ENCODE data around the gene PLIN5. TPM values are rescaled to one million over a fixed set of nuclear protein-coding genes. Genes with fewer than 3 reads are reported as not detected.

The PLIN5 gene
- total and polyA plus RNA-seq, 2 of the 8 experiments (the other 6 are each of a cell fraction or from before 2014, with no cell fraction given): 2.0 to 2.5 TPM

- peaks cover 10% of the 10 kb centered on the region; the same call in 1 of the 2 replicates for H3K23me2 ChIP-seq (ENCODE audit: low read depth, low read length)
- H3K36me3 ChIP-seq (ENCODE audit: control insufficient read depth in 2 of 4, insufficient read depth in 4 of 4, low read length in 3 of 4): peaks cover 9 to 48% (median 33%) of the 10 kb centered on the region in 4 experiments; a peak in 6 of 8 replicates
- 94% methylated on average over 15 of the region's 18 CpGs; no CpG with 5 or more reads in 1 of the 2 experiments for WGBS, 2 experiments (ENCODE audit: extremely low coverage in 1 of 2, insufficient coverage in 1 of 2, insufficient read length in 1 of 2, insufficient replicate concordance in 2 of 2, low coverage in 1 of 2, low lambda C conversion rate in 2 of 2, missing lambda C conversion rate in 1 of 2)
- H2AK5ac ChIP-seq (ENCODE audit: low read depth, low read length): no peak overlapping the region
- no peak for FAIRE-seq
- H3K9me3 ChIP-seq (ENCODE audit: insufficient read depth in 2 of 2, low read depth in 1 of 2, low read length in 1 of 2): no peaks in the 10 kb centered on the region
- H2BK12ac ChIP-seq (ENCODE audit: low read depth, low read length): no peak overlapping the region
- no peak overlapping the region for H2AFZ ChIP-seq (ENCODE audit: low read length)
- H2BK15ac ChIP-seq (ENCODE audit: low read length): no peak overlapping the region
- ChIA-PET CTCF (ENCODE audit: partially characterized antibody) (interaction anchor here (1.3 kb wide), 1 partner anchor 27 kb away, joined by 3 read pairs; no protein-coding TSS in a partner anchor), POLR2A (ENCODE audit: partially characterized antibody) (no interaction called here)
- no peak overlapping the region for H4K91ac ChIP-seq (replicated peaks; ENCODE audit: insufficient read length, low read length)
- no peak overlapping the region for H3K18ac ChIP-seq (ENCODE audit: extremely low read depth, low read length)
- no peak overlapping the region for H2BK5ac ChIP-seq (ENCODE audit: low read depth, low read length)
- H3K56ac ChIP-seq (replicated peaks; ENCODE audit: insufficient read length, low read depth, low read length): no peak overlapping the region
- no peaks in the 10 kb centered on the region for H3K79me2 ChIP-seq (ENCODE audit: control insufficient read depth in 1 of 2, insufficient read depth in 2 of 2, low read length in 2 of 2)
- H3K14ac ChIP-seq (ENCODE audit: insufficient read length): no peak overlapping the region
- no peaks in the 10 kb centered on the region for H3K27me3 ChIP-seq (replicated peaks in 1 of 4; ENCODE audit: control insufficient read depth in 3 of 4, extremely low read depth in 1 of 4, insufficient read depth in 3 of 4, low read length in 3 of 4)
- H4K5ac ChIP-seq (ENCODE audit: insufficient read length, low read depth, low read length): no peak overlapping the region
- H3K4ac ChIP-seq (replicated peaks; ENCODE audit: insufficient read length, low read depth, low read length): no peak overlapping the region
- H3K79me1 ChIP-seq (ENCODE audit: low read depth, low read length): 0 out of 2 replicates have a peak, but pooled peaks cover 2% of the 10 kb centered on the region
- H3K4me1 ChIP-seq (replicated peaks in 1 of 4; ENCODE audit: control insufficient read depth in 3 of 4, insufficient read depth in 4 of 4, low read length in 3 of 4): peaks cover 0 to 6% (median 2%) of the 10 kb centered on the region in 4 experiments; a peak in 4 of 7 replicates
- no peak overlapping the region for H2BK120ac ChIP-seq (replicated peaks; ENCODE audit: low read depth, low read length)
- H3K9ac ChIP-seq (replicated peaks in 1 of 4; ENCODE audit: extremely low read depth in 1 of 4, low read depth in 3 of 4, low read length in 3 of 4): no peak overlapping the region
- no peak overlapping the region for H3K23ac ChIP-seq (ENCODE audit: insufficient read length)
- no peak for DNase-seq (ENCODE audit: low read depth in 1 of 2, low spot score in 2 of 2)
- peaks cover 10 to 26% of the 10 kb centered on the region in 2 experiments for H4K20me1 ChIP-seq (replicated peaks in 1 of 2; ENCODE audit: control insufficient read depth in 1 of 2, insufficient read depth in 2 of 2, low read length in 2 of 2)
- H2BK20ac ChIP-seq (ENCODE audit: low read length): no peak overlapping the region
- no peak overlapping the region for H3K4me3 ChIP-seq (ENCODE audit: extremely low read depth in 1 of 4, insufficient read depth in 2 of 4, low read depth in 3 of 4, low read length in 4 of 4)
- H3K4me2 ChIP-seq (ENCODE audit: insufficient read depth in 1 of 2, low read depth in 2 of 2, low read length in 2 of 2): no peak overlapping the region
- H4K8ac ChIP-seq (ENCODE audit: extremely low read depth, insufficient read depth, low read length): no peak overlapping the region
- no peak overlapping the region for H3K27ac ChIP-seq (ENCODE audit: low read depth, low read length)
- no peak for TF ChIP-seq TEAD4 (IDR thresholded peaks at IDR 0.05; ENCODE audit: low read depth, low read length)
- no peak for TF ChIP-seq NRF1 (IDR thresholded peaks at IDR 0.05; ENCODE audit: low read depth, low read length)
- no peak for TF ChIP-seq ATF2 (IDR thresholded peaks at IDR 0.05; ENCODE audit: low read length)
- no peak for TF ChIP-seq CTCF (IDR thresholded peaks at IDR 0.05; ENCODE audit: control extremely low read depth in 1 of 3, insufficient read depth in 1 of 3, low read depth in 1 of 3, low read length in 3 of 3)
- TF ChIP-seq GTF2F1 (IDR thresholded peaks at IDR 0.05; ENCODE audit: borderline replicate concordance, low read depth, low read length): no peak
- no peak for TF ChIP-seq CBX5 (IDR thresholded peaks at IDR 0.05; ENCODE audit: low read depth, low read length)
- no peak for TF ChIP-seq SAP30 (IDR thresholded peaks at IDR 0.05; ENCODE audit: insufficient read depth, insufficient replicate concordance, low read length)
- no peak for TF ChIP-seq SRF (IDR thresholded peaks at IDR 0.05; ENCODE audit: low read depth, low read length)
- no peak for TF ChIP-seq GABPA (IDR thresholded peaks at IDR 0.05; ENCODE audit: borderline replicate concordance, insufficient read depth, low read length)
- TF ChIP-seq KDM4A (IDR thresholded peaks at IDR 0.05; ENCODE audit: low read depth, low read length, severe bottlenecking): no peak
These were observed 17.4 kb upstream of the PLIN5 start for GRCh38 chr19:4552525-4552819.
